ENCODE measurements around the gene KCNIP3. TPM values are rescaled to one million over a fixed set of nuclear protein-coding genes. Genes with fewer than 3 reads are reported as not detected.

Gene KCNIP3
- total RNA-seq, 1 experiment from 2014 or later = 4.5 TPM

GRCh38 chr2:95350368-95350767, 53.2 kb downstream of the KCNIP3 start:
- no peaks in the 10 kb centered on the region for H3K79me2 ChIP-seq (ENCODE audit: low read depth)
- H4K20me1 ChIP-seq (ENCODE audit: insufficient read depth) = no peaks in the 10 kb centered on the region
- no peaks in the 10 kb centered on the region for H3K36me3 ChIP-seq (ENCODE audit: low read depth)
- no peak overlapping the region for H3K4me2 ChIP-seq
- H3K27me3 ChIP-seq (ENCODE audit: insufficient read depth, low read depth) = peaks cover 74% of the 10 kb centered on the region
- BruUV-seq (replicated peaks) = no TSS peak
- H2AFZ ChIP-seq = no peak overlapping the region
- DNase-seq = no peak
- no peak for TF ChIP-seq EZH2 (IDR thresholded peaks at IDR 0.05; ENCODE audit: low read depth)
- no peak for TF ChIP-seq CTCF (conservative IDR thresholded peaks at IDR 0.05)
- ChIA-PET POLR2A (ENCODE audit: unreplicated experiment) (no interaction called here), CTCF (no interaction called here)
- peaks cover under 1% of the 10 kb centered on the region; the same call in 1 of the 2 replicates for H3K4me1 ChIP-seq (replicated peaks; ENCODE audit: insufficient read depth)
- no peaks in the 10 kb centered on the region for H3K9me2 ChIP-seq (ENCODE audit: insufficient read depth)
- no peaks in the 10 kb centered on the region for H3K9me3 ChIP-seq (ENCODE audit: insufficient read depth, low read depth)
- intact Hi-C loops (cut with micrococcal nuclease; ENCODE audit: unreplicated experiment) = no loop called here
- H3K27ac ChIP-seq = no peak overlapping the region
- H3K4me3 ChIP-seq = no peak overlapping the region
- H3F3A ChIP-seq (ENCODE audit: insufficient read depth, low read depth) = no peaks in the 10 kb centered on the region

- DNase-seq = no peak
- Histone ChIP-seq H3K4me3 (no peak overlapping the region), H3K27ac (no peak overlapping the region), H3K9me3 (ENCODE audit: insufficient read depth, low read depth) (no peaks in the 10 kb centered on the region), H3K27me3 (ENCODE audit: insufficient read depth, low read depth) (peaks cover 75% of the 10 kb centered on the region), H2AFZ (no peak overlapping the region), H3K4me2 (no peak overlapping the region), H3F3A (ENCODE audit: insufficient read depth, low read depth) (no peaks in the 10 kb centered on the region), H3K9me2 (ENCODE audit: insufficient read depth) (no peaks in the 10 kb centered on the region), H4K20me1 (ENCODE audit: insufficient read depth) (no peaks in the 10 kb centered on the region), H3K4me1 (replicated peaks; ENCODE audit: insufficient read depth) (no peaks in the 10 kb centered on the region), H3K36me3 (ENCODE audit: low read depth) (no peaks in the 10 kb centered on the region), H3K79me2 (ENCODE audit: low read depth) (no peaks in the 10 kb centered on the region)
- BruUV-seq (replicated peaks) = no TSS peak
- no peak for TF ChIP-seq EZH2 (IDR thresholded peaks at IDR 0.05; ENCODE audit: low read depth)
- TF ChIP-seq CTCF (conservative IDR thresholded peaks at IDR 0.05) = no peak
- intact Hi-C loops (cut with micrococcal nuclease; ENCODE audit: unreplicated experiment) = no loop called here
- CTCF ChIA-PET = no interaction called here
- POLR2A ChIA-PET (ENCODE audit: unreplicated experiment) = no interaction called here
Observed at GRCh38 chr2:95350774-95351597, 53.8 kb downstream of the KCNIP3 start.

GRCh38 chr2:95351598-95351915, 54.4 kb downstream of the KCNIP3 start:
- no peak overlapping the region for H3K27ac ChIP-seq

More at GRCh38 chr2:95351598-95351915, 54.4 kb downstream of the KCNIP3 start:
- H3K9me2 ChIP-seq (ENCODE audit: insufficient read depth) = no peaks in the 10 kb centered on the region
- TF ChIP-seq CTCF (conservative IDR thresholded peaks at IDR 0.05) (no peak), EZH2 (IDR thresholded peaks at IDR 0.05; ENCODE audit: low read depth) (no peak)
- peaks cover 77% of the 10 kb centered on the region for H3K27me3 ChIP-seq (ENCODE audit: insufficient read depth, low read depth)
- H3F3A ChIP-seq (ENCODE audit: insufficient read depth, low read depth) = no peaks in the 10 kb centered on the region
- H2AFZ ChIP-seq = no peak overlapping the region
- no TSS peak for BruUV-seq (replicated peaks)
- DNase-seq = no peak
- H3K9me3 ChIP-seq (ENCODE audit: insufficient read depth, low read depth) = no peaks in the 10 kb centered on the region
- ChIA-PET CTCF (no interaction called here), POLR2A (ENCODE audit: unreplicated experiment) (no interaction called here)
- no peaks in the 10 kb centered on the region for H4K20me1 ChIP-seq (ENCODE audit: insufficient read depth)
- intact Hi-C loops (cut with micrococcal nuclease; ENCODE audit: unreplicated experiment) = no loop called here
- H3K4me3 ChIP-seq = no peak overlapping the region
- H3K79me2 ChIP-seq (ENCODE audit: low read depth) = no peaks in the 10 kb centered on the region
- no peak overlapping the region for H3K4me2 ChIP-seq
- no peaks in the 10 kb centered on the region for H3K36me3 ChIP-seq (ENCODE audit: low read depth)
- H3K4me1 ChIP-seq (replicated peaks; ENCODE audit: insufficient read depth) = no peaks in the 10 kb centered on the region
